ENCODE measurements around the gene PSEN1.

The PSEN1 gene

DNA sequence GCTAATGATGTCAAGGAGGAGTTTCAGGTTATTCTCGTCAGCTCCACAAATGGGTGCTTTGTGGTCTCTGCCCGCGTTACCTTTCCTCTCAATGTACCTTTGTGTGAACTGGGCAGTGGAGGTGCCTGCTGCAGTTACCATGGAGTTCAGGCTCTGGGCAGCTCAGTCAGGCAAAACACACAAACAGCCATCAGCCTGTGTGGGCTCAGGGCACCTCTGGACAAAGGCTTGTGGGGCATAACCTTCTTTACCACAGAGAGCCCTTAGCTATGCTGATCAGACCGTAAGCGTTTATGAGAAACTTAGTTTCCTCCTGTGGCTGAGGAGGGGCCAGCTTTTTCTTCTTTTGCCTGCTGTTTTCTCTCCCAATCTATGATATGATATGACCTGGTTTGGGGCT is 84.3 kb downstream of the PSEN1 start:
- DNase-seq (ENCODE audit: low spot score) = no peak

DNA sequence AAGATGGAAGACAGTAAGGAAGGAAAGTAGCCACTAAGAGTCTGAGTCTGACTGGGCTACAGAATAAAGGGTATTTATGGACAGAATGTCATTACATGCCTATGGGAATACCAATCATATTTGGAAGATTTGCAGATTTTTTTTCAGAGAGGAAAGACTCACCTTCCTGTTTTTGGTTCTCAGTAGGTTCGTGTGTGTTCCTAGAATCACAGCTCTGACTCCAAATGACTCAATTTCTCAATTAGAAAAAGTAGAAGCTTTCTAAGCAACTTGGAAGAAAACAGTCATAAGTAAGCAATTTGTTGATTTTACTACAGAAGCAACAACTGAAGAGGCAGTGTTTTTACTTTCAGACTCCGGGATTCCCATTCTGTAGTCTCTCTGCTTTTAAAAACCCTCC is 85.6 kb downstream of the PSEN1 start:
- DNase-seq (ENCODE audit: low spot score) = no peak

GRCh38 chr14:73223049-73223448 is 86.7 kb downstream of the PSEN1 start:
- no peak for DNase-seq (ENCODE audit: low spot score)

DNA sequence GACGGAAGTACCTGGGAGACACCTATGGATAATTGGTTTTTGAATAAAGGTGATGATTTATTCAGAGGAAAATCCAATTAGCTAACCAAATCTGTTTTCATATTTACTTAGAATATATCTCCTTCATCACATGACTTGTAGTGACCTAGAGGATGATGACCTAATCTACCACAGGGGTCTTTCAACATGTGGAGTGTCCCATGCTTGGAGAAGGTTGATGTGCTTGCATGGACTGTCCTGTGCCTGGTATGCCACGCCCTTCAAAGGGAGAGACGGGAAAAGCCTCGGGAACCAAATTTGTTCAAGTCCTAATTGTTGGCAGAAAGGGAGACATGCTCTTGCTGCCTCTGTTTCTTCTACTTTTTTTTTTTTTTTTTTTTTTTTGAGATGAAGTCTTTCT is 89.2 kb downstream of the PSEN1 start:
- no peak for DNase-seq (ENCODE audit: low spot score)

DNA sequence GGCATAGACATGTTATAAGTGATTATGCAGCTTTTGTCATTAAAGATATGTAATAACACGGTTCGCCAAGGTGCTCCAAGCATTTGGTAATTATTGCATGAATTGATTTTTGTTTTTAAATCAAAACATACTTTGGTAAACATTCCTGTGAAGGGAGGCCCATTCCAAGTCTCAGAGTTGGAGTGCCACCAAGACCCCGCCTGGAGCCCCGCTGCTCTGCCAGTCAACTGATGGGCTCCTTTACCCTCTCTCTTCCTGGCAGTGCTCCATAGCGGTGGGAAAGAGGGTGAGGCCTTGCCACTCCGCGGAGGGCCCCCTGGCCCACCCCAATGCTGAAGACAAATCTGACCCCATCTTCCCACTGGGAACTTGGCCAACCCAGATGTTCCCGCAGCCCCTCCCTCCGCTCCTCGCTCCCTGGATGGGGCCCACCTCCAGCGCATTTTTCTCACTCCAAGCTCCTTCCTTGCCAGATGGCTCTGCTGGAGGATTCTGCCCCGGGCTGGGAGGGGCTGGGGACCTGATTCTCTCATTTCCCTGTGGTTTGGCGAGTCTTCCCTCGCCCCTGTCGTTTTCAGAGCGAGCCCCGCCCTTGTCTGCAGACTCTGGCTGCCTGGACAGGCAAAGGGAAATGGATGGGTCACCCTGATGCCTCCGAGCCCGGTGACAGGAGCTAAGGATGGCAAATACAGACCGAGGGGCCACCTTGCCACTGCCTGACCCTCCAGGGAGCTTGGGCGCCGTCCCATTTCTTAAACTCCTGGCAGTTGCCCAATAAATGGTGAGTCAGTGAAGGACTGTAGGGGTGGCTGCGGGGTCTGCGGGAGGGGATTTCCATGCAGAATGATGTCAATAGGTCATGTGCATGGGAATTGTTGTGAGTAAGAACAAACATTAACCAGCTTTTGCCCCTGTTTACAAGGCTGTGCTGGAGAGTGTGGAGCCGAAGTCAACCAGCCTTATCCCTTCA is 91.8 kb downstream of the PSEN1 start:
- no peak for DNase-seq (ENCODE audit: low spot score)

- DNase-seq (ENCODE audit: low spot score) = no peak
Measured at GRCh38 chr14:73230051-73230450, 93.7 kb downstream of the PSEN1 start.

GRCh38 chr14:73231981-73232851 is 95.9 kb downstream of the PSEN1 start:
- no peak for DNase-seq (ENCODE audit: low spot score)

- no peak for DNase-seq (ENCODE audit: low spot score)
Measured at GRCh38 chr14:73232984-73233383, 96.7 kb downstream of the PSEN1 start.

DNA sequence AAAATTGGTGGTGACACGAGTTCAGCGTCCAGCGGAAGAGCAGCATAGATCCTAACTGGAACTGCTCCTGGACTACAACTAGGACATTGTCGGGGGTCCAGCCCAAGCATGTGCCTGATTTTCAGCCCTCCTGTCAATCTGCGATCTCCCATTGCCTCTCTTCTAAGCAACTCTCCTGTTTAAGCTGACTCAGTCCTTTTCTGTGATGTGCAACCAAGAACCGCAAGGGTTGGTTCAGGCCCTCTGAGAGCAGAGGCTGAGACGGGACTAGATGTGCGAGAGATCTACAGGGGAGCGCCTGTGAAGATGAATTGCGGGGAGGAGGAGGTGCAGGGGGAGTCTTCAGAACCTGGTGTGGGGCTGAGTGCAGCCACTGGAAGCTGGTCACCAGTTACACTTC is 97.3 kb downstream of the PSEN1 start:
- DNase-seq (ENCODE audit: low spot score) = no peak

GRCh38 chr14:73234029-73234428 is 97.7 kb downstream of the PSEN1 start:
- no peak for DNase-seq (ENCODE audit: low spot score)

DNA sequence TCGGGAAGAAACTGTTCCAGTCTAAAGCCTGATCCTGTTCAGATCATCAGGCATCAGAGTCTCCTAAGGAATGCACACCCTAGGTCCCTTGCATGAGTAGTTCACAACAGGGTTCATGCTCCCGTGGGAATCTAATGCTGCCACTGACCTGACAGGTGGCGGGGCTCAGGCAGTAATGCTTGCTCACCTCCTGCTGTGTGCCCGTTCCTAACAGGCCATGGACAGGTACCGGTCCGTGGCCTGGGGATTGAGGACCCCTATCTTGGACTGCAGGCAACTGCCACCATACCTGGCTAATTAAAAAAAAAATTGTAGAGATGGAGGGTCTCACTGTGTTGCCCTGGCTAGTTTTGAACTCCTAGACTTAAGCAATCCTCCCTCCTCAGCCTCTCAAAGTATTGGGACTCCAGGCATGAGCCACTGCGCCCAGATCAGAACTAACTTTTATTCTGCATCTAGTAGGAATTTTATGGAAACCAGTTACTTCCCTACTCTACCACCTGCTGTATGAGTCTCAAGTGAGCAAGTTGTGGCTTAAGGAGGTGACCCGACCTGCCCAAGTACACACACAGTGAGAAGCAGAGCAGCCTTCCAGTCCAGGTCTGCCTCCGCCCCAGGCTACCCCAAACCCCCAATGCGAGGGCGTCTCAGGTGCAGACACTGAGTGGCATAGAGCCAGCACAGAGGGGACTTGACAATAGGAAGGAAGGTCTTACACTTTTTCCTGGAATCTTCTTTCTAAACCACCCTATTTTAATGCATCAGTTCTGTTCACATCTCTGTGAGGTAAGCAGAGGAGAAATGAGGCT is 98.5 kb downstream of the PSEN1 start:
- DNase-seq (ENCODE audit: low spot score) = no peak

GRCh38 chr14:73235531-73236155 is 99.3 kb downstream of the PSEN1 start:
- DNase-seq (ENCODE audit: low spot score) = no peak

DNA sequence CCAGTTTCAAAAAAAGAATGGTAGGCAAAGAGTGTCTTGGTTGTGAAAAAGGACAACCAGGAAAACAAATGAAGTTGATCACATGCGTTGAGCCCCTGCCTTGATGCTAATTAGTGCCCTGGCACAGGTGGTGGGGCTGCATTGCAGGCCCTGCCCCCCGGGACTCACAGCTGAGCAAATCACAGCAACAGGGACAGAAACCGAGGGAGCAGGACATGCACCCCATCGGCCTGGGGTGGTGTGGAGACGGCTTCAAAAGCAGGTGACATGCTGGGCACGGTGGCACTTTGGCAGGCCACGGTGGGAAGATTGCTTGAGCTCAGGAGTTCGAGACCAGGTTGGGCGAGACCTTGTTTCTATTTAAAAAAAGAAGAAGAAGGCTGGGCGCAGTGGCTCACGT is 99.8 kb downstream of the PSEN1 start:
- DNase-seq (ENCODE audit: low spot score) = no peak

- no peak for DNase-seq (ENCODE audit: low spot score)
Measured at GRCh38 chr14:73236752-73237218, 100.5 kb downstream of the PSEN1 start.

- no peak for DNase-seq (ENCODE audit: low spot score)
Measured at GRCh38 chr14:73237219-73237785, 101.0 kb downstream of the PSEN1 start, which contains the start of gene PAPLN. TSS of gene PAPLN (plus strand) at chr14:73237506. CDS start at chr14:73239779, 2,273 bp downstream.

- no peak for DNase-seq (ENCODE audit: low spot score)
Measured at GRCh38 chr14:73237786-73238423, 101.6 kb downstream of the PSEN1 start.

DNA sequence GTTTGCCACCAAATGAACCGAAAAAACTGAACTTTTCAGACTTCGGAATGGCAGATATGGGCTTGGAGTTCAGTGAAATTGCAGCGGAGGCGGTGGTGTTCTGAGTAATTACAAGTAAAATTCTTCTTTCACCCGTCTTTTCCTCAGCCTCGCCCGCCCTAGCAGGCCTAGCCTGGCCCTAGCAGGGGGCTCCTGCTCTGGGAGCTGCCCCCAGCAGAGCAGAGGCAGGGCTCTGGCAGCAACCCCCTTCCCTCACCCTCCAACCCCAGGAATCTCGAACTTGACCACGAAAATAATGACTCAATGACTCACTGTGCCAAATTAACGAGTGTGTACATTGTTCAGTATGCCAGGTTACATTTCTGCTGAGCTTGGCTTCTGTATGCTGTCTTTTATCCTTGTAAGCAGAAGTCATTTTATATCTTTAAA is 102.1 kb downstream of the PSEN1 start:
- no peak for DNase-seq (ENCODE audit: low spot score)

DNA sequence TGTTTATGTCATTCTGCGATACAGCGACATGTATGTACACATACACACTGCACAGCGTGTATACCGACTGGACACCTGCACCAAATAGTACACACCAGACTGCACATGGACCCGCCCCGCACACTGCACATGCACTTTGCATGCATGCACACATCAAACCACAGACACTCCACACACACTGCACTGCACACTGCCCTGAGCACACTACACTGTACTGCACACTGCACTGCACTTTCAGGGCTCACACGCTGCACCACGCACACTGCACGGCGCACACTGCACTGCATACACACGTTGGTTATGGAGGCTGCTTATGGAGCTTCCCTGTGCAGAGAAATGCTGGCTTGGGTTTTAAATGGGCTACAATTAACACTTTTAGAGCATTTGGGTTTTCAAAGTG is 102.6 kb downstream of the PSEN1 start:
- no peak for DNase-seq (ENCODE audit: low spot score)

DNA sequence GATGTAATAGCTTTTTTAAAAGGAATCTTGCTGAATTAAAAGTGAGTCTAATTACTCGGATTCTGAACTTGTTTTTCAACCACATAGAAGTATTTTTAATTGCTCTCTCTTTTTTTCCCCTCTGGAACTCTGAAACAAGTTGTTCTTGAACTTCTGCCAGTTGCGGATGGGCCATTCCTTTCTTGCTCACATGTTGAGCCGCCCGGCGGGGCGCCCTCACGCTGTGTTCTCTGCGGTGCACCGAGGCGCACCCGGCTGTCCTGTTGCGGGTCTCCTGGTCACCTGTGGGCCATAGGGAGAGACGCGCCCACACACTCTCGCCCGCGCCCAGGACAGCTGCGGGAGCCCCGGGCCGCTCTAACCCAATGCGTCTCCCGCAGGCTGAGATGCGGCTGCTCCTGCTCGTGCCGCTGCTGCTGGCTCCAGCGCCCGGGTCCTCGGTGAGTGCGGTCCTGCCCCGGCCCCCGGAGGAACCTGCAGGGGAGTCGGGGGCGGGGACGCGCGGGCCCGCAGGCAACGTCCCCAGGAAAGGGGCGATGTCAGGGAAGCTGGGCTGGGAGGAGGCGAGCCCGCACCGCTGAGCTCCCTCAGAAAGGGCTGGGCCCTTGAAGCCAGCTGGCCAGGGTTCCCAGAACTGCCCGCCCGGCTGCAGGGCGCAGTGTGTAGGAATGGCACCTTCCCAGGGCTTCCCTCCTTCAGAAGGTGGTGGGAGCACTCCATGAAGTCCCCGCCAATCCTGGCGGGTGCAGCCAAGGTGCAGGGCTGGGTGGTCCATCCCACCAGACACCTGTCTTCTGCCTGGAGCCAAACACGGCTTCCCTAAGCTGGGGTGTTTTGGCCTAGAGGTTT is 103.3 kb downstream of the PSEN1 start:
- no peak for DNase-seq (ENCODE audit: low spot score)
